IMR-90 (cell line): ENCODE measurements around the gene ANO10.

Experiments
- CEBPB ChIP-seq: IDR thresholded peaks from 2 replicates; pipeline ENCODE4 v1.6.1; 2012; ENCODE audit warnings: low read depth, low read length, improper control_type of control experiment
- NFE2L2 ChIP-seq: fragments of 150-350 bp; IDR thresholded peaks from 2 replicates; pipeline ENCODE4 v1.6.1; 2016; ENCODE audit warnings: low read depth, mild to moderate bottlenecking, low read length
- POLR2A ChIP-seq: IDR thresholded peaks from 2 replicates; pipeline ENCODE4 v1.6.1; 2012; ENCODE audit warnings: mild to moderate bottlenecking, low read depth, low read length
- RAD21 ChIP-seq: IDR thresholded peaks from 2 replicates; pipeline ENCODE4 v1.6.1; 2012; ENCODE audit warnings: low read length, improper control_type of control experiment
- RFX5 ChIP-seq: IDR thresholded peaks from 2 replicates; pipeline ENCODE4 v1.8.0; 2012; ENCODE audit warnings: low read depth, mild to moderate bottlenecking, low read length, moderate library complexity
- SMC3 ChIP-seq: fragments of 150-350 bp; IDR thresholded peaks from 2 replicates; pipeline ENCODE4 v1.6.1; 2016; ENCODE audit warnings: low read depth, mild to moderate bottlenecking, antibody characterized with exemption, low read length, moderate library complexity
- TF ChIP-seq, protein P1 (sequence below): conservative IDR thresholded peaks from 2 replicates; pipeline ENCODE4 v1.5.1; 2012; ENCODE audit warnings: mild to moderate bottlenecking, low read depth, low read length, improper control_type of control experiment
- TF ChIP-seq, protein P2 (sequence below): fragments of 150-350 bp; IDR thresholded peaks from 2 replicates; pipeline ENCODE4 v1.6.1; 2016; ENCODE audit warnings: low read depth, mild to moderate bottlenecking, low read length, moderate library complexity, borderline replicate concordance
- TF ChIP-seq, protein P3 (sequence below): fragments of 150-350 bp; IDR thresholded peaks from 2 replicates; pipeline ENCODE4 v1.6.1; 2017; ENCODE audit warnings: mild to moderate bottlenecking, antibody characterized with exemption, low read length, low read depth

DNA sequence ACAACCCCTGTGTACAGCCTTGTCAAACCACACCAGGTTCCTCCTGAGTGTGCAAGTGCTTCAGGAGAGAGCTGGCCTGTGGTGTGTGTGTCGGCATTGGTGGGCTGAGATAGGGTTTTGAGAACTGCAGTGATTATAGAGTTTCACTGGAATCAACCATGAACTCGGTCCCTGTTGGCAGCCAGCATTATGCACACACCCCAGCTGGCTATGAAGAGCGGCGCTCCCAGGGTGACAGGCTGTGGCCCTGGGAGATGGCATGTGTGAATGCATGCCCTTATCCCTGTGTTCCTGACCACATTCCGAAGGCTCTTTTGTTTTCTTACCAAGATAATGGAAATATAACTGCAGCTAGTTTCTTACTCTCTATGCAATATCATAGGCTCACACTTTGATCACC is 233.6 kb downstream of the ANO10 start:
- TF ChIP-seq NFE2L2, result no peak
- TF ChIP-seq, protein P1, sequence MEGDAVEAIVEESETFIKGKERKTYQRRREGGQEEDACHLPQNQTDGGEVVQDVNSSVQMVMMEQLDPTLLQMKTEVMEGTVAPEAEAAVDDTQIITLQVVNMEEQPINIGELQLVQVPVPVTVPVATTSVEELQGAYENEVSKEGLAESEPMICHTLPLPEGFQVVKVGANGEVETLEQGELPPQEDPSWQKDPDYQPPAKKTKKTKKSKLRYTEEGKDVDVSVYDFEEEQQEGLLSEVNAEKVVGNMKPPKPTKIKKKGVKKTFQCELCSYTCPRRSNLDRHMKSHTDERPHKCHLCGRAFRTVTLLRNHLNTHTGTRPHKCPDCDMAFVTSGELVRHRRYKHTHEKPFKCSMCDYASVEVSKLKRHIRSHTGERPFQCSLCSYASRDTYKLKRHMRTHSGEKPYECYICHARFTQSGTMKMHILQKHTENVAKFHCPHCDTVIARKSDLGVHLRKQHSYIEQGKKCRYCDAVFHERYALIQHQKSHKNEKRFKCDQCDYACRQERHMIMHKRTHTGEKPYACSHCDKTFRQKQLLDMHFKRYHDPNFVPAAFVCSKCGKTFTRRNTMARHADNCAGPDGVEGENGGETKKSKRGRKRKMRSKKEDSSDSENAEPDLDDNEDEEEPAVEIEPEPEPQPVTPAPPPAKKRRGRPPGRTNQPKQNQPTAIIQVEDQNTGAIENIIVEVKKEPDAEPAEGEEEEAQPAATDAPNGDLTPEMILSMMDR, result no peak
- TF ChIP-seq POLR2A, result no peak
- TF ChIP-seq, protein P2, sequence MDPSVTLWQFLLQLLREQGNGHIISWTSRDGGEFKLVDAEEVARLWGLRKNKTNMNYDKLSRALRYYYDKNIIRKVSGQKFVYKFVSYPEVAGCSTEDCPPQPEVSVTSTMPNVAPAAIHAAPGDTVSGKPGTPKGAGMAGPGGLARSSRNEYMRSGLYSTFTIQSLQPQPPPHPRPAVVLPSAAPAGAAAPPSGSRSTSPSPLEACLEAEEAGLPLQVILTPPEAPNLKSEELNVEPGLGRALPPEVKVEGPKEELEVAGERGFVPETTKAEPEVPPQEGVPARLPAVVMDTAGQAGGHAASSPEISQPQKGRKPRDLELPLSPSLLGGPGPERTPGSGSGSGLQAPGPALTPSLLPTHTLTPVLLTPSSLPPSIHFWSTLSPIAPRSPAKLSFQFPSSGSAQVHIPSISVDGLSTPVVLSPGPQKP, result no peak
- no peak for TF ChIP-seq RFX5
- TF ChIP-seq, protein P3, sequence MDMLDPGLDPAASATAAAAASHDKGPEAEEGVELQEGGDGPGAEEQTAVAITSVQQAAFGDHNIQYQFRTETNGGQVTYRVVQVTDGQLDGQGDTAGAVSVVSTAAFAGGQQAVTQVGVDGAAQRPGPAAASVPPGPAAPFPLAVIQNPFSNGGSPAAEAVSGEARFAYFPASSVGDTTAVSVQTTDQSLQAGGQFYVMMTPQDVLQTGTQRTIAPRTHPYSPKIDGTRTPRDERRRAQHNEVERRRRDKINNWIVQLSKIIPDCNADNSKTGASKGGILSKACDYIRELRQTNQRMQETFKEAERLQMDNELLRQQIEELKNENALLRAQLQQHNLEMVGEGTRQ, result no peak
- TF ChIP-seq RAD21, result no peak
- no peak for TF ChIP-seq SMC3
- no peak for TF ChIP-seq CEBPB
